MM.1S (cell line): ENCODE results near the gene OSTF1.
A peak's percentile ranks its signal among the peaks of the same experiment; 100 is the strongest.

Experiments used
- DNase-seq: peaks from one replicate; pipeline ENCODE4 v3.0.0-alpha.2; 2015
- H2AFZ ChIP-seq: fragments of 300-600 bp; sonication (generic); 2 replicates; pipeline ENCODE4 v1.6.0; 2016; ENCODE audit warnings: antibody characterized with exemption, low read length
- H3F3A ChIP-seq: fragments of 300-600 bp; sonication (generic); 2 replicates; pipeline ENCODE4 v1.6.1; 2016; ENCODE audit warnings: mild to moderate bottlenecking, antibody characterized with exemption, low read length, moderate library complexity, mixed read lengths; ENCODE audit not compliant: insufficient read depth
- H3K27ac ChIP-seq: fragments of 300-600 bp; sonication (generic); 2 replicates; pipeline ENCODE4 v1.5.1; 2016; ENCODE audit warnings: mild to moderate bottlenecking, low read length
- H3K27me3 ChIP-seq: fragments of 300-600 bp; sonication (generic); replicated peaks from 2 replicates; pipeline ENCODE4 v1.6.0; 2016; ENCODE audit warnings: low read length; ENCODE audit not compliant: insufficient read depth
- H3K36me3 ChIP-seq: fragments of 300-600 bp; sonication (generic); replicated peaks from 2 replicates; pipeline ENCODE4 v1.6.1; 2016; ENCODE audit warnings: mild to moderate bottlenecking, low read length, mixed read lengths; ENCODE audit not compliant: insufficient read depth
- H3K4me1 ChIP-seq: fragments of 300-600 bp; sonication (generic); 2 replicates; pipeline ENCODE4 v1.6.1; 2016; ENCODE audit warnings: low read length, mixed read lengths
- H3K4me2 ChIP-seq: fragments of 300-600 bp; sonication (generic); 2 replicates; pipeline ENCODE4 v1.6.0; 2016; ENCODE audit warnings: low read depth, low read length
- H3K4me3 ChIP-seq: fragments of 300-600 bp; sonication (generic); 2 replicates; pipeline ENCODE4 v1.5.1; 2016; ENCODE audit warnings: low read length, mixed read lengths
- H3K79me2 ChIP-seq: fragments of 300-600 bp; sonication (generic); 2 replicates; pipeline ENCODE4 v1.6.1; 2016; ENCODE audit warnings: mixed run types, low read length, mixed read lengths
- H3K9ac ChIP-seq: fragments of 300-600 bp; sonication (generic); 2 replicates; pipeline ENCODE4 v1.6.1; 2016; ENCODE audit warnings: low read length, mixed read lengths
- H3K9me2 ChIP-seq: fragments of 300-600 bp; sonication (generic); replicated peaks from 2 replicates; pipeline ENCODE4 v1.6.1; 2016; ENCODE audit warnings: mild to moderate bottlenecking, low read length, mixed read lengths; ENCODE audit not compliant: insufficient read depth
- H3K9me3 ChIP-seq: fragments of 300-600 bp; sonication (generic); replicated peaks from 2 replicates; pipeline ENCODE4 v1.6.1; 2016; ENCODE audit warnings: mild to moderate bottlenecking, low read length, mixed read lengths; ENCODE audit not compliant: insufficient read depth
- H4K20me1 ChIP-seq: fragments of 300-600 bp; sonication (generic); 2 replicates; pipeline ENCODE4 v1.6.1; 2016; ENCODE audit warnings: mild to moderate bottlenecking, low read length, moderate library complexity, mixed read lengths; ENCODE audit not compliant: insufficient read depth
- EZH2 ChIP-seq: fragments of 300-600 bp; sonication (generic); optimal IDR thresholded peaks from 2 replicates; pipeline ENCODE3; 2017; ENCODE audit warnings: low read depth, mild to moderate bottlenecking, antibody characterized with exemption, low read length, mixed read lengths
- EZH2phosphoT487 ChIP-seq: fragments of 300-600 bp; sonication (generic); IDR thresholded peaks from 2 replicates; pipeline ENCODE4 v1.6.1; 2018; ENCODE audit warnings: antibody characterized with exemption, low read length
- TF ChIP-seq, protein P1 (sequence below): fragments of 300-600 bp; sonication (generic); IDR thresholded peaks from 2 replicates; pipeline ENCODE4 v1.5.1; 2016; ENCODE audit warnings: antibody characterized with exemption, low read length, mixed read lengths

The OSTF1 gene

DNA sequence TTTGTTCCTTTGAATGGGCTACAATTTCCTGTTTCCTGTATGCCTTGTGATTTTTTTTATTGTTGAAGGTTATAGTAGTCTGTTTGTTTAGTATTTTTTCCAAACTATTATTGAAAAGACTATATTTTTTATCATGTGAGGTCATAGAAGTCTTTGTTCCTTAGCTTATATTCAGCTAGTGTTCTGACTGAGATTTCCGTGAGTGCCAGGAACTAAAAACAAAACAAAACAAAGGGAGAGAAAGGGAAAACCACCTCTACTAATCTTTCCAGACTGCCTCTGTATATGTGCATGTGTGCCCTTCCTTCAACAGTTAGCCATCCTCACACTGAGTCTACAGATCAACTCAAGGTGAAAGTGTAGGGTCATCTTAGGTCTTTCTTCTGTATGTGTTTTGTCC is 79.0 kb downstream of the OSTF1 start:
- peaks cover 52% of the 10 kb centered on the region for H3K4me1 ChIP-seq
- no peaks in the 10 kb centered on the region for H3K9me2 ChIP-seq
- H3K36me3 ChIP-seq, result no peaks in the 10 kb centered on the region
- no peaks in the 10 kb centered on the region for H3K9me3 ChIP-seq
- no peak for TF ChIP-seq EZH2phosphoT487
- TF ChIP-seq, protein P1, sequence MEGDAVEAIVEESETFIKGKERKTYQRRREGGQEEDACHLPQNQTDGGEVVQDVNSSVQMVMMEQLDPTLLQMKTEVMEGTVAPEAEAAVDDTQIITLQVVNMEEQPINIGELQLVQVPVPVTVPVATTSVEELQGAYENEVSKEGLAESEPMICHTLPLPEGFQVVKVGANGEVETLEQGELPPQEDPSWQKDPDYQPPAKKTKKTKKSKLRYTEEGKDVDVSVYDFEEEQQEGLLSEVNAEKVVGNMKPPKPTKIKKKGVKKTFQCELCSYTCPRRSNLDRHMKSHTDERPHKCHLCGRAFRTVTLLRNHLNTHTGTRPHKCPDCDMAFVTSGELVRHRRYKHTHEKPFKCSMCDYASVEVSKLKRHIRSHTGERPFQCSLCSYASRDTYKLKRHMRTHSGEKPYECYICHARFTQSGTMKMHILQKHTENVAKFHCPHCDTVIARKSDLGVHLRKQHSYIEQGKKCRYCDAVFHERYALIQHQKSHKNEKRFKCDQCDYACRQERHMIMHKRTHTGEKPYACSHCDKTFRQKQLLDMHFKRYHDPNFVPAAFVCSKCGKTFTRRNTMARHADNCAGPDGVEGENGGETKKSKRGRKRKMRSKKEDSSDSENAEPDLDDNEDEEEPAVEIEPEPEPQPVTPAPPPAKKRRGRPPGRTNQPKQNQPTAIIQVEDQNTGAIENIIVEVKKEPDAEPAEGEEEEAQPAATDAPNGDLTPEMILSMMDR, result no peak
- TF ChIP-seq EZH2, result no peak
- no peak for DNase-seq
- H3K4me2 ChIP-seq, result peak overlapping the region; percentile 53
- H3K9ac ChIP-seq, result peak overlapping the region; percentile 34; the same call in 1 of the 2 replicates
- H3K27ac ChIP-seq, result peak overlapping the region; percentile 81
- H3K79me2 ChIP-seq, result no peaks in the 10 kb centered on the region
- H3K27me3 ChIP-seq, result no peaks in the 10 kb centered on the region
- no peak overlapping the region for H2AFZ ChIP-seq
- H3F3A ChIP-seq, result peaks cover 25% of the 10 kb centered on the region
- H4K20me1 ChIP-seq, result no peaks in the 10 kb centered on the region
- H3K4me3 ChIP-seq, result no peak overlapping the region

DNA sequence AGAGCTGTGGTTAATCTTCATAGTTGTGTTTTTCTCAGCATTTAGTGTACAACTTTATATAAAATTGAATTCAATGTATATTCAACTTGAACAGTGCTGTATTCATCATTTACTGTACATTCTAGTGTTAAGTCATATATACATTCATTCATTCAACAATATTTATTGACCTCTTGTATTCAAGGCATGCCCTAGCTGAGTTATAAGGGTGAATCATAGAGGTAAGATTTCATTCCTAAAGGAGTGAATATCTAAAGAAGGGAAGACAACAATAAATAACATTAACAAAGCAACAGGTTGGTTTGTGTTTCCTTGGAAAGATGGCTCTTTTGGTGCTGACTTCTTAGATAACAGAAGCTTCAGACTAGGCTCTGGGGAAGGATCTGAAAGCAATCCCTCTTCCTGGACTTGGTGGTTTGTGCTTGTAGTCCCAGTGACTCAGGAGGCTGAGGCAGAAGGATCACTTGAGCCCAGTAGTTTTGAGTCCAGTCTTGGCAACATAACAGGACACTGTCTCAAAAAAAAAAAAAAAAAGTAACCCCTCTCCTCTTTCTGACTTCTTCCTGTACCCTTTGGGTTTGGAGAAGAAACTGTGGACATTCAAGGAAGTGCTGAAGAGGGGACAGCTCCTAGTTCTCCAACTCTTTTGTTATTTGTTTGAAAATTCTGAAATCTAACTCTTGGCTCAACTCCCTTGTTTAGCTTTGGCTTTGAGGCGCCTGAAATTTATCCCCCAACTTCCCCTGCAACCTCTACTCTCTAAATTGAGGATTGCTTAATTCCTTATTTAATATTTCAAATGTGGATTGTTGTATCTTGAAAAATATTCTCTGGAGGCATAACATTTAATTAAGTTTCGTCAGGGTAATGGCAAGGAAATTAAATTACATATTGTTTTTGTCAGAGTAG is 80.2 kb downstream of the OSTF1 start:
- Histone ChIP-seq H3K4me3 (no peak overlapping the region), H3K4me1 (peaks cover 52% of the 10 kb centered on the region), H3K9me2 (no peaks in the 10 kb centered on the region), H4K20me1 (no peaks in the 10 kb centered on the region), H3K9ac (no peak overlapping the region), H3K27ac (peak overlapping the region; percentile 81; the same call in 1 of the 2 replicates), H3K27me3 (no peaks in the 10 kb centered on the region), H3F3A (peaks cover 25% of the 10 kb centered on the region), H3K9me3 (no peaks in the 10 kb centered on the region), H3K36me3 (no peaks in the 10 kb centered on the region), H2AFZ (no peak overlapping the region), H3K79me2 (no peaks in the 10 kb centered on the region), H3K4me2 (peak overlapping the region; percentile 53; the same call in 1 of the 2 replicates)
- DNase-seq, result no peak
- no peak for TF ChIP-seq EZH2
- TF ChIP-seq EZH2phosphoT487, result no peak
- TF ChIP-seq, protein P1, result no peak

DNA sequence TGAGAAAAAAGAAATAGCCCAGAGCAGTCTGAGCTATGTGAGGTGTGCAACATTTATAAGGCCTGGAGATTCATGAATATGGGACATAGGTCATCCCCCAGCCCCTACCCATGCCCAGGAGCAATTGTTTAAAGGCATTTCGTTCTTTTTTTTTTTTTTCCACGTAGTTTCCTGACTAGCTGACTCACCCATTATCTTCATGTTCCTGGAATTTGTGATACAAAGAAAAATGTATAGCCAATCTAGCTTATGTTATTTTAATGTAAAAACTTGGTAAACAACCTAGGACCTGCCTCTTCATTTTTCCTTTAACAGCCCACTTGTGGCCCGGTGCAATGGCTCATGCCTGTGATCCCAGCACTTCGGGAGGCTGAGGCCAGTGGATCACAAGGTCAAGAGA is 81.3 kb downstream of the OSTF1 start:
- no peak for DNase-seq
- Histone ChIP-seq H3K27ac (no peak overlapping the region), H4K20me1 (no peaks in the 10 kb centered on the region), H3K4me1 (peaks cover 52% of the 10 kb centered on the region), H2AFZ (no peak overlapping the region), H3K9me3 (no peaks in the 10 kb centered on the region), H3K36me3 (no peaks in the 10 kb centered on the region), H3K79me2 (no peaks in the 10 kb centered on the region), H3K4me3 (no peak overlapping the region), H3K9ac (no peak overlapping the region), H3K27me3 (no peaks in the 10 kb centered on the region), H3F3A (peaks cover 25% of the 10 kb centered on the region), H3K4me2 (no peak overlapping the region), H3K9me2 (no peaks in the 10 kb centered on the region)
- TF ChIP-seq, protein P1, result no peak
- TF ChIP-seq EZH2 (no peak), EZH2phosphoT487 (no peak)
